Stimulated activated CD8-positive, alpha-beta memory T cell treated with anti-CD3 and anti-CD28 coated beads, Interleukin-4, amount 100 ng/mL, for 1 hour (primary cell): ENCODE measurements around the gene MSGN1.

Experiments used
- DNase-seq, 2 donors: peaks; one replicate each; pipeline ENCODE4 v3.0.0-alpha.2; 2020; ENCODE audit warnings: low read depth in 2 of 2, low spot score in 1 of 2

MSGN1 gene, protein sequence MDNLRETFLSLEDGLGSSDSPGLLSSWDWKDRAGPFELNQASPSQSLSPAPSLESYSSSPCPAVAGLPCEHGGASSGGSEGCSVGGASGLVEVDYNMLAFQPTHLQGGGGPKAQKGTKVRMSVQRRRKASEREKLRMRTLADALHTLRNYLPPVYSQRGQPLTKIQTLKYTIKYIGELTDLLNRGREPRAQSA

DNA sequence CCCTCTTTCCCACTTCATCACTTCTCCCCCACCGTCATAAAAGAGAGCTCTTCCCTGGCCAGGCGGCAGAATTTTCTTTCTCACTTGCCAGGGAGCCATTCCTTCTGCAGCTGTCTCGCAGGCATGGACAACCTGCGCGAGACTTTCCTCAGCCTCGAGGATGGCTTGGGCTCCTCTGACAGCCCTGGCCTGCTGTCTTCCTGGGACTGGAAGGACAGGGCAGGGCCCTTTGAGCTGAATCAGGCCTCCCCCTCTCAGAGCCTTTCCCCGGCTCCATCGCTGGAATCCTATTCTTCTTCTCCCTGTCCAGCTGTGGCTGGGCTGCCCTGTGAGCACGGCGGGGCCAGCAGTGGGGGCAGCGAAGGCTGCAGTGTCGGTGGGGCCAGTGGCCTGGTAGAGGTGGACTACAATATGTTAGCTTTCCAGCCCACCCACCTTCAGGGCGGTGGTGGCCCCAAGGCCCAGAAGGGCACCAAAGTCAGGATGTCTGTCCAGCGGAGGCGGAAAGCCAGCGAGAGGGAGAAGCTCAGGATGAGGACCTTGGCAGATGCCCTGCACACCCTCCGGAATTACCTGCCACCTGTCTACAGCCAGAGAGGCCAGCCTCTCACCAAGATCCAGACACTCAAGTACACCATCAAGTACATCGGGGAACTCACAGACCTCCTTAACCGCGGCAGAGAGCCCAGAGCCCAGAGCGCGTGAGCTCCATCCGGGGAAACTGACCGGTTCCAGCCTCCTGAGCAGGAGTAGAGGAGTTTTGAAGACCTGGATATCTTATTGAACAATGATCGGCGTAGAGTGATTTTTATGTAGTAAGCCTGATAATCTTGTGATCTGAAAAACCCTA lies at the start of gene MSGN1:
Gene MSGN1, plus strand, starts transcription at position 65 of the 850 bp plus-strand sequence. Its CDS starts 59 bp downstream, at position 124.
- no peak for DNase-seq

DNA sequence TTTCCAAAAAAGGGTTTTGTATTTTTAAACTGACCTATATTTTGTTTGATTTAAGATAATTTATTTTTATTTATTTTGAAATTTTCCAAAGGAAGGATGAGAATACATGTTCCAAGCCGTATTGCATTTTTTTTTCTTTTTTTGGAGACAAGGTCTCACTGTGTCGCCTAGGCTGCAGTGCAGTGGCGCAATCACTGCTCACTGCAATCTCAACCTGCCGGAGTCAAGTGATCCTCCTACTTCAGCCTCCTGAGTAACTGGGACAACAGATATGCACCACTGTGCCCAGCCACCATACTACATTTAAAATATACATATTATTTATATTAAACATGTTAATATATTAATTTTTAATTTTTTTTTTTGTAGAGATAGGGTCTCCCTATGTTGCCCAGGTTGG lies 47.4 kb upstream of the MSGN1 start:
- no peak for DNase-seq

DNA sequence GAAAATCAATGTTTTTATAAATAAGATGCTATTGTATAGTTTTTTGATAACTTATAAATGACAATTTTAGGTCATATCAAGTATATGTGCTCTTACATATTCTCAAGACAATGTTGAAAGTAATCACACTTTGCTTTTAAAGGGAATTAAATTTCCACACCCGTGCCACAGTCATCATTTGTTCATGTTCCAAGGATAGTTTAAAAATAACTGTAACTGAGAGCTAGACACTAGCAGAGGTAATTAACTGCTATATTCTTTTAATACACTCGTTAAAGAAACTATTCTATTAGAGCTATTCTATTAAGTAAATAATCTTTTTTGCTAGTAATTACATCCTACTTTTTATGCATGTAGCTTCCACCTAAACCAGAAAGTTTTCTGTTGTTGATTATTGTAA lies 44.3 kb upstream of the MSGN1 start:
- no peak for DNase-seq

DNA sequence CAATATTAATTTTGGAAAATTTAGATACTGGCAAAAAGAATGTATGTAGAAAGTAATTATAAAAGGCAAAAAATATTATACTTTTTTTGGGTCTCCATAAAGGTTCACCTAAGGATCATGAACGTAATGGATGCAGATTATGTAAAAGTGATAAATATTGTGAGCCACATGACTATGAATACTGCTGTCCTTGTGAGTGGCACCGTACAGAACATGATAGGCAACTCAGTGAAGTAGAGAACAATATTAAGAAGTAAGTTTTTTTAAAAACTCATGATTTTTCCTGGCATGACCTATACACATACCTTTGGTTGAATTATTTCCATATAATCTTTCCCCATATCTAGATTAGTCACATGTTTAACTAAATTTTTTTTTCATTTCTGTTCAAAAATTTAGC lies 43.7 kb upstream of the MSGN1 start:
- DNase-seq = no peak

DNA sequence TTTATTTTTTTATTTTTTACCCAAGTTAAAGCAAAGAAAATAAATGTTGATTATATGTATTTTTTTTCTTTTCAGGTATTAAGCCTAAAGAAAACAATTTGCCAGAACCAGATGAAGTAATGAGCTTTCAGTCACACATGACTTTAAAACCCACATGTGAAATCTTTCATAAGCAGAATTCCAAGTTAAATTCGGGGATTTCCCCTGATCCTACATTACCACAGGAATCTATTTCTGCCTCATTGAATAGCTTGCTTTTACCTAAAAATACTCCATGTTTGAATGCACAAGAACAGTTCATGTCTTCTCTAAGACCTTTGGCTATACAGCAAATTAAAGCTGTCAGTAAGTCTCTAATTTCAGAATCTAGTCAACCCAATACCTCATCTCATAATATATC lies 35.7 kb upstream of the MSGN1 start:
- DNase-seq = no peak

DNA sequence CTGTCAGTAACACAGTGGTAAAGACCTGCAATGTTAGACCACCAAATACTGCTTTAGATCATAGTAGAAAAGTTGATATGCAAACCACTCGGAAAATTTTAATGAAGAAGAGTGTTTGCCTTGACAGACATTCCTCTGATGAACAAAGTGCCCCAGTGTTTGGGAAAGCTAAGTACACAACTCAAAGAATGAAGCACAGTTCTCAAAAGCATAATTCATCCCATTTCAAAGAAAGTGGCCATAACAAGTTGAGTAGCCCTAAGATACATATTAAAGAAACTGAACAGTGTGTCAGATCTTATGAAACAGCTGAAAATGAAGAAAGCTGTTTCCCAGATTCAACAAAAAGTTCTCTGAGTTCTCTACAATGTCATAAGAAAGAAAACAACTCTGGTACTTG lies 34.8 kb upstream of the MSGN1 start:
- DNase-seq = no peak

DNA sequence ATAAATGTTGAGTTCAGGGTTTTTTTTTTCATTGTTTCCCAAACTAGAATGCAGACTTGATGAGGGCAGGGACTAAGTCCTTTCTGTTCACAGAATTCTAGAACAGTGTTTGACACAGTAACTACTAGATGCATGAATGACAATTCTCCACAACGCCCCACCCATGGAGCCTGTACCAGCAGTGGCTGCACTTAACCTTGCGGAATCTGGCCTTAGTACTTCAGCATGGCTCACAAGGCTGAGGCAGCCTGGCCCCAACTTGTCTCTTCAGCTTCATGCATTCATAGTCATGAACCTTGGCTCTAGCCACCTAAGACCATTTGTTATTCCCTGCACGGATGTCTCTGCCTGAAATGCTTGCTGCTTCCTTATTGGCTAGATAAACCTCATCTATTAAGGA lies 29.5 kb upstream of the MSGN1 start:
- DNase-seq = no peak

DNA sequence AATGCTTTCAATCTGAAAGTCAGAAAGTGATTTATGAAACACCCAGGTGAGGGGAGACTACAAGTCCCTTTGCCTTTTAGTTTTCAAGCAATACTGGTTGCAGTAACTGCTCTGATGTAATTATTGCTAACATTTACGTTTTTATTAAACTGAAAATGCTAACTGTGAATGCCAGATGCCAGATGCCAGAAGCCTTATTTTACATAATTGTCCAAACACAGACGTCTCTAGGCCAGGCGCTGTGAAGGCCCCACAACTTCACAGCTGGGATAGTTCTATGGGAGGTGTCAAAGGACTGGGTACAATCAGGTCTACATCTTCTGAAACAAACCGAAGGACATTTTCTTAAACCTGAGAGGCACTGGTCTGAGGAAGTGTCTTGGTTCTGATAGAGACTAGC lies 27.5 kb upstream of the MSGN1 start:
- no peak for DNase-seq

DNA sequence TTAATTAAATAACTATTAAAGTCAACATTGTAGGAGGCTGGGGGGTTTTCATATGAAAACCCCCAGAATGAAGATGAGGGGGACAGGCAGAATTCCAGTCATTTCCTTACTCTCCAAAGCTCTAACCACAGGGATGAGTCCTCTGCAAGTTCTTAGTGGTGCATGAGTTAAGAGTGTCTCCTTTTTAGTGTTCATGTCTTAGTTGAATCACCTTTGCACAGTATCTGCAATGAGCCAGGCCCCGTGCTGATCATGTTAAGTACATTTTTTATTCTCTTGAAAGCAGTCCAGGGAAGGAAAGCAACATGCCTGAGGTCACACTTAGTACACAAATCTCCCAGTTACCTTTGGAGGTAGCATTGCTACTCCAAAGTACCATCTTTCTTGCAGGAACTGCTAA lies 25.7 kb upstream of the MSGN1 start:
- no peak for DNase-seq

DNA sequence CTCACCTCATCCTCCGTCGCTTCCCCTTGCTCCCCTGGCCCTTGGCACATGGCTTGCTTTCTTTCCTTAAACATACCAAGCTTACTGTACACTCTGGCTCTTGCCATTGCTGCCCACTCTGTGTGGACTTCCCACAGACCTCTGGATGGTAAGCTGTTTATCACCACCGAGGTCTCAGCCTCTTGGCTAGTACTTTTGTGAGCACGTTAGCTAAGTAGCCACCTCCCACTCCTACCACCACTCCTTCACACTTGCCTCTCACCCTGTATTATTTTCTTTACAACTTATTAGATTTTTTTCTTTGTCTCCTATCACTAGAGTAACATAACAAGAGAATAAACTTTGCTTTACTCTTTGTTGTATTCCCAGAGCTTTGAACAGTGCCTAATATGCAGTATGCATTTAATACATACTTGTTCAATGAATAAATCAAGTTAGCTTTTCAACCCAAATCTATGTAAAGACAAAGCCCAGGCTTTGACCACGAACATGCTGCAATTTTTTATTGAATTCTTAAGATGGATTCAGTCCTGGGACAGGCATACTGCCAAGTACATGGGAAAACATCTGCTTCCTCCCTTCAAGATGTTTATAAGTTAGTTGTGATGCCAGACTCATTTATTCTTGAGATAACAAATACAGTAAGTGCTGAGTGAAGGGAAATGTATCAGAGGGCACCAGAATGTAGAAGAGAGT lies 25.0 kb upstream of the MSGN1 start:
- no peak for DNase-seq

DNA sequence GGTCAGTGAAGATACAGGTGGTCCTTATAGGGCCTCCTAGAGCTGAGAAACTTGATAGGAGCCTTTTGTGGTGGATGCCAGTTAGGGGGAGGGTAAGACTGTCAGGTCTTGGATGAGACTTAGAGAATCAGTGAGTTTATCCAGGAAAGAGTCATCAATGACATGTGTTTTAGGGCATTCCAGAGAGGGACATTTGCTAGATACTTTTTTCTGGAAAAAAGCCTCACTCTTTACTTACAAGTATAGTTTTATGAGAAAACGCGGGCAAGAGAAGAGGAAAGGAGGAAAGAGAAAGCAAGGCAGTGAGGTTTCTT lies 24.5 kb upstream of the MSGN1 start:
- no peak for DNase-seq

DNA sequence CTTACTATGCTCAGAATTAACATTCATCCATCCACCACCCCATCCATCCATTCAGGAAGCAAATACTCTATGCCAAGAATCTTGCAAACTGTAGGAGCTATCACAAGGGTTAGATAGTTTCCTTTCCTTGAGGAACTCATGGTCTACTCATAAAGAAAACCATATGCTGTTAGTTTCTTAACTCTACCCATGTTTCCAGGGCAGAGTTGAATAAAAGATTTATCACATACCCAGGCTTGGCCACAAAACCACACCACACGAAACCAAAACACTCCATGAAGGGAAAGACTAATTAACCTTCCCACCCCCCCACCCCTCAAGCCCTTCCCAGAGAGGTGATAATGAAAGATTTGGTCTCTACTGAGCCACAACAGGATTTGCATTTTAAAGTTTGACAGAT lies 23.7 kb upstream of the MSGN1 start:
- DNase-seq = no peak

DNA sequence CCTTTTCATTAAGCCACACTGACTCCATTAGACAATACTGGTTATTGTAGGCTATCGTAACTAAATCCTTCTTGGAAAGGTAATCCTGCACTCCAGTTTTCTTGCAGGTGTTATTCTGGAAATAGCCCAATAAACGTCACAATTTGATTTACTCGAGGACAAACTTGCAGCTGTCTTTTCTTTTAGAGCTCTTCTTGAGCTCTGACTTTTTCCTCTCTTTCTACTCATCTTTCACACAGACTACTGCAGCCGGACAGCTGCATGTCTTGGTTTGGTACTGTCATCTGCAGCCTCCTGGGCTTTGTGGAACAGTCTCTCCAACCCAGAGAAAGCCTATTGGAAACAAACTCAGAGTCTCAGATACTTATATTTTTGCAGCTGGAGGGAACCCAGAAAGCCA lies 23.0 kb upstream of the MSGN1 start:
- DNase-seq = no peak

DNA sequence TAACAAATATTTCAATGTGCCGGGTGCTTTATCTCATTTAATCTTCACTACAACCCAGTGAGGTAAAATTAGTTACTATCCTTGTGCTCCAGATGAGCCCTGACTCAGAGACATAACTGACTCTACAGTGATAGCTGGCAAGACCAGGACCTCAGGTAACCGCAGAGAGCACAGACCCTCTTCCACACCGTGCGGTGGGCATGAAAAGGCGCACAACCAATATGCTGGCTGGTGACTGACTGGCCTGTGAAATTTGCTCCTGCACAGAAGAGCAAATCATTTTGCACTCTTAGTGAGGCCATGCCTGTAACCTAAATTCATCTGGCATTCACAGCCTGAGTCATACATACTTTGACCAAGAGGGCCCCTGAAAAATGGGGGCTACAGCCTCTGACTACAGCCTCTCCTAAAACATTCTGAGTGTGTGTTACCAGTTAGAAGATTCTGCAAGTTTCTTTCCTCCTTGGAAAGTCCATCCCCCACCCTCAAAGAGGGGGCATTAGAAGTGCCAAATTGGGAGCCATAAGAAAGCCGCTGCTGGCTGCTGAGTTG lies 22.4 kb upstream of the MSGN1 start:
- no peak for DNase-seq

DNA sequence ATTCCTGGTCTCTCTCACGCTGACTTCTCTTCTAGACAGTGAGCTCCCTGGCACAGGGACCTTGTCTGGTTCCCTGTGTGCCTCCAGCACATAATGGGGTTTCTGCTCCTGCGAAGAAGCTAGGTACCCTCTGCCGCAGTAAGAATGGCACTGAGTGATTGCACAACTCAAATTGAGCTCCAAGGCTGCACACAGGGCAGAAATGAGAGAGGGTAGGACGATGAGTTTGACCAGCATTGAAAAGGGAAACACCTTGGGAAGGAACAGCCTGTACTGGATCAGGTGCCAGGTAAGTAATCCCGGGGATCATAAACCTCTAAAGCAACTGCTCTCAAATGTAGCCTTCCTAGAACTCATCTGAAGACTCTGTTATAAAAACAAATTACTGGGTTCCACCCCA lies 21.0 kb upstream of the MSGN1 start:
- no peak for DNase-seq

DNA sequence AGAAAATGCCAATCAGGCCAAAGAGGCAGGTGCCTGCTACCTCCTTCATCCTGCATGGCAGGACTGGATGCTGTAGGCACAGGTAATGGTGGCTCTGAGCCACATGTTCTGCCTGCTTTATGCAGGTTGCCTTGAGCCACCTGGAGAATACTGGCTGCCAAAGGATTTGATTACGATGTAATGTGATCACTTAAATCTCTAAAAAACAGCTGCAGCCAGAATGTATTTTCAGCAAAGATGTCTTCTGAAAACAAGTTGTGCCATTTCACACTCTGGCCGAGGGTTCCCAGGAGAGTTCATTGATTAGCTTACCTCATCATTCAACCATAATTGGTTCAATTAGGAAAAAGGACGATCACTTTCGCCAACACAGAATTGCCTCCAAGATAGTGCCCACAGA lies 17.9 kb upstream of the MSGN1 start:
- no peak for DNase-seq

DNA sequence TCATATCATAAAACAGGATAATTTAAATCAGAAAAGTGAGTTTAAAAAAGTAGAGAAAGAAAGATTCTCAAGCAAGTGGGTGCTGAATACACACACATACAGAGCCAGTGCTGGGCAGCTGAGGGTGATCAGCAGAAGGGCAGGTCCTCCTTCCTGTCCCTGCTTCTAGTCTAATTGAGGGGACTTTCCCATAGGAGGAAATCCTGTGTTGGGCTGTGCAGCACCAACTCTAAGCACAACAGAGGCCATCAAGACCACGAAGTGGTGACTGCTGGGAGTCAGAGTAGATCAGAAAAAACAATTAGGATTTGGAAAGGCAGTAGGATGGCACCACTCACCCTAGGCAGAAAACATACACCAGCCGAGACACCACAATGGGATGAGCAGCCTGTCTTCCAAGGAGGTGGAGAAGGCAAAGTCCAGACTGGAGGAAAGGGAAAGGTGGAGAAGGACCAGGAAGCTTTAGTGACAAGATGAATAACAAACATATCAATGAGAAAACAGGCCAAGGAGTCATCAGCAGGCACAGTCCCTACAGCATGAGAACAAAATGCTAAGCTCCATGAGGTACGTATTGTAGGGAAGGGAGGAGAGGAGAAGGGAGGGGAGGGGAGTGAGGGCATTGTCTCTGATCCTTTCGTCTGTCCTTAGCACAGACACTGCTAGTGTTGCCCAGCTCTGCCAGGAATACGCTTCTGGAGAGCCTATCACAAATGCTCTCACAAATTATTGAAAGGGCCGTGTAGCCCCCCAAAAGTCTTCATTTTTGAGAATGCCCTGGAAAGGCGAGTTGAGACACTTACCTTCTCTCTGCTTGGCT lies 16.7 kb upstream of the MSGN1 start:
- DNase-seq = no peak

DNA sequence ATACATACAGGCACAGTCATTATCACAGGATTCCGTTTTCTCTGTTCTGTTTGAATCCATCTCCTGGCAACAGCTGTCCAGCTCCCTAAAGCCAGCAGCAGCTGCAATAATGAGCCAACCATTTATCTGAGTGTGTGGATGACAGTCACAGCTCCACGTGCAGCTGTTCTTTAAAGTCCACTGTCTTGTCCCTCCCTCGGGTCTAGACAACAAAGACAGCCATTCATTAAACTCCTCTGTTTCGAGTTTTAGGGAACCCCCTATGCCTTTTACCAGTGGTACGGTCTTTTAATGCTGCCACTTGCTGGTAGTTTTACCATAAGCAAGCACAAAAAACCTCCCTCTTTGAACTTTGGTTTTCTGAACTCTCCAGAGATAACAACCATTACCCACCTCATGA lies 16.0 kb upstream of the MSGN1 start:
- DNase-seq = no peak

DNA sequence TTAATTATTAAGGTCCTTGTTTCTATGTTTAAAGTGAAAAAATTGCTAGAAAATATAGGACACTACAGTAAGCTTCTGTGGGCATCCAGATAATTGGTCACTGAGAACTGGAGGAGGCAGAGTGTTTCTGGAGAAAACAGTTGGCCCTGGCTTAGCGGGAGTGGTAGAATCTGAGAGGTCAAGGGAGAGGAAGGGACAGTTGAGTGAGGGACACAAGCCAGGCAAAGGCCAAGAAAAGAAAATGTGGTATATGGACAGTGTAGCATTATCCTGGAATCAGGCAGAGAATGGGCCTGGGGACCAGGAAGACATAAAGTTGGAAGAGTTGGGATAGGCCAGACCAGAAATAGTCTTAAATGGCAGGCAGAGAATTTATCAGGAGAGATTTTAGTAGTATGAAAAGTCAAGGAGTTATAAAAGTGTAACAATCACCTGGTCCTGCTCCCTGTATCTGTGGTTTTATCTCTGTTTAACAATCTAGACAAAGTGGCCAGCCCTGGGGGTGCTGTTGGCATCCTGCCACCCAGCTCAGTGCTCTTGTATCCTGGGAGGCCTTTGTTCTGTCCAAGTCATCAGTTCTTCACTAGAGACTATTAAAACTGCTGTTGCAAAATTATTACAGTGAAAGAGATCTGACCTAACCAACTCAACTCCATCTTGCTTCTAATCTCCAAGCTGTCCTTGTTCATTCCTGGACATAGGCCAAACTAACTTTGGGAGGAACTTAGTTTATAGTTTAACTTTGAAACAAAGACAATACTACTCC lies 15.4 kb upstream of the MSGN1 start:
- no peak for DNase-seq

DNA sequence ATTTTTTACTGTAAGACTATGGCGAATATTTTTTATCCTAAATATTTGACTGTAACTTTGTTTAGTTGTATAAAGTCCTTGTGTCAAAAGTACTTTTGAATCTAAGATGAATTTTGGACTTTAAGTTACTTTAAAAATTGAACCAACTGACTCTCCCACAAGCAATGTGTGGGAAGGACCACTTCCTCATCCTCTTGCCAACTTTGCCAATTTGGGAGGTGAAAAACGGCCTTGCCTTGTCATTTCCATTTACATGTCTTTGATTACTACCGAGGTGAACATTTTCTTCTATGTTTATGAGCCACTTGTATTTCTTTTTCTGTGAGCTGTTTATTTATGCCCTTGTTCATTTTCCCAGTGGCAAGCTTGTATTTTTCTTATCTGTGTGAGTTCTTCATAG lies 12.8 kb upstream of the MSGN1 start:
- DNase-seq = no peak

DNA sequence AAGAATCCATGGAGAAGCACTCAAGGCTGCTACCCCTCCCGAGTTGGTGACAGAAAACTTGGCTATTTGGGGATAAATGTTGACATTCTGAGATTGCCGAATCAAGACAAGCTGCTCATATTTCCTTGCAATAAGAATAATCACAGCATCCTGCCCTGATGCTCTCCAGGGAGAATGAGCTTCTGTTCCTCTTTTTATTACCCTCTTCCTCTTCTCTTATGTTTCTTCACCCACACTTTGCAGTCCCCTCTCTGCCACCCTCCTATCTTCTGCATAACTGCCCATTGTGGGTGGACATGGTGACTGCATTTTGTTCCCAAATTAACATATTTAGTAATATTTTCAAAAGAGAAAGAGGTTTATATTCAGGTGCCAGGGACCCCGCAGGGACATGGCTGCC lies 11.9 kb upstream of the MSGN1 start:
- no peak for DNase-seq
